C1 segment of cervical spinal cord (tissue), 14 donors: Measurements from ENCODE around the gene RAB31.
"Not testable (repeated sequence)": the region's sequence is repeated elsewhere in the genome, so short reads cannot be mapped to it uniquely, and the experiment has no call there.

Experiments used
- DNase-seq, 14 donors: peaks; one replicate each; lab custom pipeline; 2025; lab: John Stamatoyannopoulos, UW

The RAB31 gene

DNA sequence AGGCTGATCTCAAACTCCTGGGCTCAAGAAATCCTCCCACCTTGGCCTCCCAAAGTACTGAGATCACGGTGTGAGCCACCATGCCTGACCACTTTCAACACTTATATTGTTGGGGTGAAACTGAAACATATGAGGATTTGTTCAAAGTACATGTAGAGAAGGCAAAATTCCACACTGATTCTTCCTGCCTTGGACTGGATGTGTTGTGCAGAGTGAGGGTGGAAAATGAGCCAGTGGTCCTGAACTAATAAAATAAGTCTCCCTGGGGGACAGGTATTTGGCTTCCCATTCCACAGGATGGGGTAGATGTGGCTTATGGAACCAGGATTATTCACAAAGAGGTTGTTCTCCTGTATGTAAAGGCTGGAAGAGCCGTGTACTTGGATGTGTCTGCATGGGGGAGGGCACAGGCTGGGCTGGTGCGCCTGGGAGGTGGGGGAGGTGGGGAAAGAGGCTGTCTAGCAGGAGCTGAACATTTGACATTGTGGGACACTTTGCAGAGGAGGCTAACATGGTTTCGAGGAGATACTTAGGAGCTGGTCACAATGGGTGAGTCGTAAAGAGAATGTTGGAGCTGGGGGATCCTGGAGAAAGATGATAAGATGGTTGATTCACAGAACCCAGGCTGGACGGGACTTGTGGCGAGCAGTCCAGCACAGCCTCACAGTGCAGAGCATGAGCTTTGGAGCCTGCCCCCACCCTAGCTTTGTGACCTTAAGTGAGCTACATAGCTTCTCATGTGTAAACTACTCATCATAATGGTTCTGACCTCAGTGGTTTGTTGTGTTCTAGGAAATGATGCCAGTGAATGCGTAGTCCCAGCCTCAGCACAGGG is 177.3 kb downstream of the RAB31 start, which contains the start of gene TXNDC2:
TXNDC2 (plus strand) TSS at position 804 of the 835 bp plus-strand sequence. CDS start 708 bp downstream, outside the sequence.
- no peak for DNase-seq

DNA sequence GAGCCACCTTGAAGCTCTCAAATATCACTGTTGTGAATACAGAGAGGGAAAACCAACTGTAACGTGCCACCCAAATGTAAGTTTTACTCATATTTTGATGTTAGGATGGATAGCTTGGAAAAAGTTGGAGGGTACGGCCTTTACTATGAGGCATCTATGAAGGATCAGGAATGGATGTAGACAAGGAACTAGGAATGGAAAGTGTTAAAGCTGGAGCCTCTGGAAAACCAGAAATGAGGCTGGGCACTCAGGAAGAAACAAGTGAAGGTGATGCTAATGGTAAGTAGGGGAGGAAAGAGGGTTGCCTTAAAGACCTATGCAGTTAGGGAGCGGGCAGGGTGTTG is 177.9 kb downstream of the RAB31 start:
- no peak for DNase-seq

DNA sequence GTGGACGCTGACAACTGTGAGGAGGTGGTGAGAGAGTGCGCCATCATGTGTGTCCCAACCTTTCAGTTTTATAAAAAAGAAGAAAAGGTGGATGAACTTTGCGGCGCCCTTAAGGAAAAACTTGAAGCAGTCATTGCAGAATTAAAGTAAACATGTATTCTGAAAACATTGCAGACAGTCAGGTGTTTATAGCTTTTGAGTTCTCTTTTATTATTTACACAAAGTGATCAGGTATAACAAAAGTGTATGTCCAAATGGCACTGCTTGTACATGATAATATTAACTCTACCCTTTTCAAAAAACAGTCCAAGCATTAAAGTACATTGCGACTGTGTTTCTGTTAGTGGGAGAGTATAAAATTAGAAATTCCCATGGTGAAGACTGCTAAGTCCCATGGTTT is 179.9 kb downstream of the RAB31 start:
- no peak for DNase-seq

DNA sequence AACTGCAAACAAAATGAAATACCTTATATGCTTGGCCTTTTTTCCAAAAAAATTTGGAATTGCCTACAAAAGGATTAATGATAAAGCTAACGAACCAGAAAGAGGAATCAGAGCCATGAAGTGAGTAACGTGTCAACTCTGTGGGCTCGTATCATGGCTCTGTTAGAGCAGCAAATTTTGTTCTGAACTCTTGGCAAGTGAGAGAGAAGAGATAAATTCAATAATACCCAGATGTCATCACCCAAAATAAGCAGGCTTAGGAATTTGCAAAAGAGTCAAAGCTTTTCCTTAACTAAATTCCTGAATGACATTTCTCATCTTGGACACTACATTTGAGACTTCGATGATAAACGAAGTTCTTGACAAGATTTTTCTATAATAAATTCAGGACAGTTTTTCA is 182.1 kb downstream of the RAB31 start:
- no peak for DNase-seq

DNA sequence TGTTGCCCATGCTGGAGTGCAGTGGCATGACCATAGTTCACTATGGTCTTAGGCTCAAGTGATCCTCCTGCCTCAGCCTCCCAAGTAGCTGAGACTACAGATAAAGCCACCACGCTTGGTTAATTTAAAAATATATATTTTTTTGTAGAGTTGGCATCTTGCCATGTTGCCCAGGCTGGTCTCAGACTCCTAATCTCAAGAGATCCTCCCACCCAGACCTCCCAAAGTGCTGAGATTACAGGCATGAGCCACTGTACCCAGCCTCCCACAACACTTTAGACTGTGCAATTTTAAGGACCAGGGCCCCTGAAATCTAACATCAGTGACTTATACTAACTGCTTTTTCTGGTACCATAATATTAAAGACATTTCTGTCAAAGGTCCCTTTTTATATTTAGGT is 182.9 kb downstream of the RAB31 start:
- DNase-seq = no peak

DNA sequence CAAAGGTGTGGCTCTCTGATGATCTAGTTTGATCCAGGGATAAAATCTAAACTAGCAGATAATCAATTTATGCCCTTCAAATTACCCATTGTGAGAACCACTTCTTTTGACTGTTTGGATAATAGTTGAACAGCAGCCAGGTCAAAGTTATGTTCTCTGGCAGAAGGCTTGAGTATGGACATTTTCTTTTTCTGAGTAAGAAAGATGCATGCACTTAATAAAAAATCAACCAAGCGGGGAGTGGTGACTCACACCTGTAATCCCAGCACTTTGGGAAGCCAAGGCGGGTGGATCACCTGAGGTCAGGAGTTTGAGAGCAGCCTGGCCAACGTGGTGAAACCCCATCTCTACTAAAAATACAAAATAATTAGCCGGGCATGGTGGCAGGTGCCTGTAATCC is 183.4 kb downstream of the RAB31 start:
- DNase-seq = not testable (repeated sequence)

DNA sequence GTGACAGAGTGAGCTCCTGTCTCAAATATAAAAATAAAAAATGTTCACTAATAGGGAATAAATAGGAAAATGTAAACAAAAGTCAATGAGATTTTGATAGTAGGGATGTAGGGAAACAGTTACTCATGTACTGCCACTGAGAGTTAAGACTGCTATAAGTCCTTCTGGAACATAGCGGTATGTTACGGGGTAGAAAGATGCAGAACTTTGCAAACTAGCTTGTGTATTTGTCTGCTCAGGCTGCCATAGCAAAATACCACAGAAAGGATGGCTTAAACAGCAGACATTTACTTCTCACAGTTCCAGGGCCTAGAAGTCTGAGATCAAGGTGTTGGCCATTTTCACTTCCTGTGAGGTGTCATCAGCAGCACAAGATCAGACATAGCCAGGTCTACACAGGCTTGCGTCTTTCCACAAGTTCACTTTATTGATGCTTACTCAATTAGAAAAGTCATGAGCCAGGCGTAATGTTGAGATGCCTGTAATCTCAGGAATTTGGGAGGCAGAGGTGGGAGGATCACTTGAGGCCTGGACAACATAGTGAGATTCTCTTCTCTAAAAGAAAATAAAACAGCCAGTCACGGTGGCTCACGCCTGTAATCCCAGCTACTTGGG is 186.5 kb downstream of the RAB31 start:
- no peak for DNase-seq

DNA sequence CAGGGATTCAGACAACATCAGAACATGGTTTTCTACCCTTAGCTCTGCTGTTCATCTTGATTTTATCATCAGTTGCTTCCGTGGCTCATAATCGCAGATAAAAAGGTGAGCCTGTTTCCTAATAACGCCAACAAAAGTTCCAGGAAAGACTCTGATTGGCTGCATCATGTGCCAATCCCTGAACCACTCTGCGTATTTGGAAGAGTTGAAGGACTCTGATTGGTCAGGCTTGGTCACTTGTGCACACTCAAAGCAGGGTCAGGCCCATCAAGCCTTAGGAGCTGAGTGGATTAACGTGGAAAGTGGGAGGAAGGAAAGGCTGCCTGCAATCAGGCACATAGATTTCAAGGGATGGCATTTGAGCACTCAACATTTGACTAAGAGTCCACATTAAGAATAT is 189.0 kb downstream of the RAB31 start:
- no peak for DNase-seq

DNA sequence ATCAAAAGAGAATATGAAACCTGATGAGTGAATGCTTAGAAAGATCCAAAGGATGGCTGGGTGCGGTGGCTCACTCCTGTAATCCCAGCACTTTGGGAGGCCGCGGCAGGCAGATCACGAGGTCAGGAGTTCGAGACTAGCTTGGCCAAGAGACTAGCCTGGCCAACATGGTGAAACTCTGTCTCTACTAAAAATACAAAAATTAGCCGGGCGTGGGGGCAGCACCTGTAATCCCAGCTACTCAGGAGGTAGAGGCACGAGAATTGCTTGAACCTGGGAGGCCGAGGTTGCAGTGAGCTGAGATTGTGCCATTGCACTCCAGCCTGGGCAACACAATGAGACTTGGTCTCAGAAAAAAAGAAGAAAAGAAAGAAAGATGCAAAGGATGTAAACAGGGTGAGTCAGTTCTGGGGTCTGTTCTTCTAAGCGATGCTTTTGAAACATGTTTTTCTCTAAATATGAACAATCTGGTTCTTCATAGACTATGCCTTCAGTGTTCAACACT is 189.7 kb downstream of the RAB31 start:
- DNase-seq = not testable (repeated sequence)

DNA sequence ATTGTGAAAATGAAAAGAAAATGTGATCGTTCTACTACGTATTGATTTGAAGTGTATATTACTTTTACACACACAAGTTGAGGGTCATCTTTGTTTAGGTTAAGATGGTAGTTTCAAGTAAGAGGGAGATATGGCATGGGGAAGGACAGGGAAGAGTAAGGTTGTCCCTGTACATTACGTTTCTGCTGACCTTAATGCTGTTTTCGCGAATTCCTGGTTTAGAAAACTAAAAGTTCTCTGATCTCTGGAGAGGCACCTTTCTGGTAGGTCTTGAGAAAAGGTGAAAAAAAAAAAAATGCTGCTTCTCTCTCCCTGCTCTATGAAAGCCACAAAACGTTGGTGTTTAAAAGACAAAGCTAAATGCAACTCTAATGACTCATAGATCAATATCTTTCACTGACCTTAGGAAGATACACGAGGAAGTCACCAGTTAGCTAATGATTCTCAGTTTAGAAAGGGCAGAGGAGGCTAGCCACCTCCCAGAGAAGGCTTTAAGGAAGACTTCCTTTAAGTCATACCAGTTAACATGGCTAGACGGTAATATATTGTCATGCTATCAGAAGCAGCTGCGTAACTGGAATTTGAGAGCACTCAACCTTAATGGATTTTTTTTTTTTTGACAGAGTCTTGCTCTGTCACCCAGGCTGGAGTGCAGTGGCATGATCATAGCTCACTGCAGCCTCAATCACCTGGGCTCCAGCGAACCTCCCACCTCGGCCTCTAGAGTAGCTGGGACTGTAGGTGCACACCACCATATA is 190.9 kb downstream of the RAB31 start:
- no peak for DNase-seq

DNA sequence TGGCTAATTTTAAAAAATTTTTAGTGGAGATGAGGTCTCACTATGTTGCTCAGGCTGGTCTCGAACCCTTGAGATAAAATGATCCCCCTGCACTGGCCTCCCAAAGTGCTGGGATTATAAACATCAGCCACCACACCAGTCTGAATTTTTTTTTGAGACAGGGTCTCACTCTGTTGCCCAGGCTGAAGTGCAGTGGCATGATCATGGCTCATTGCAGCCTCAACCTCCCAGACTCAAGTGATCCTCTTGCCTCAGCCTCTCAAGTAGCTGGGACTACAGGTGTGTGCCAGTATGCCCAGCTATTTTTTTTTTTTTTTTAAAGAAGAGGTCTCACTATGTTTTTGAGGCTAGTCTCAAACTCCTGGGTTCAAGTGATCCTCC is 191.4 kb downstream of the RAB31 start:
- not testable (repeated sequence) for DNase-seq

DNA sequence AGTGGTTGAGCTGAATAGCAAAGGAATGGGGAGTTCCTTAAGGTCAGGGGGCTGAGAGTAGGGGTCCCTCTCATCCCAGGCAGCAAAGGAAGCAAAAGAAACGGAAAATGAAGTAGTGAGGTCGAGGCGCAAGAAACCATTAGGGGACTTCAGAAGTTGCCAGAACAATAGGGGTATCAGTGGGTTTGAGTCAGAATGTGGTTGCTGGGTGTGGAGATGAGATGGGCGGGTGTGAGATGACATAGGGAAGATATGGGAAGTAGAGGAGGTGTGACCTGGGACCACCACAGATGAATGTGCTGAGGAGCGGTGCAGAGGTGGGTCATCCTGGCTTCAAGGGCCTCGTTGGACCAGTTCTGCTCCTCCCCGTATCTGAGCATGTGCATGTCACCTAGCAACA is 192.6 kb downstream of the RAB31 start:
- DNase-seq = no peak

DNA sequence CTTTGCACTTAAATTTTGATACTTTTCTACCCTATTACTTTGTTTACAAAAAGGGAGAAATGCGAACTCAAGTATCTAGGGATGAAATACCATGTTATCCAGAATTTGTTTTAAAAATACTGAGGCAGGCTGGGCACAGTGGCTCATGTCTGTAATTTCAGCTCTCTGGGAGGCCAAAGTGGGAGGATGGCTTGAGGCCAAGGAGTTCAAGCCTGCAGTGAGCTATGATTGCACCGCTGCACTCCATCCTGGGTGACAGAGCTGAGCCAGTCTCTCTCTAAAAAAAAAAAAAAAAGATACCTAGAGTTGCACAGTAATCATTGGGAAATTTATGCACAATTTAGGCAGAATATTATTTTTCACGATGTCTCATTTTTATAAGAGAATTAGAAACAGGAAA is 193.3 kb downstream of the RAB31 start:
- no peak for DNase-seq

DNA sequence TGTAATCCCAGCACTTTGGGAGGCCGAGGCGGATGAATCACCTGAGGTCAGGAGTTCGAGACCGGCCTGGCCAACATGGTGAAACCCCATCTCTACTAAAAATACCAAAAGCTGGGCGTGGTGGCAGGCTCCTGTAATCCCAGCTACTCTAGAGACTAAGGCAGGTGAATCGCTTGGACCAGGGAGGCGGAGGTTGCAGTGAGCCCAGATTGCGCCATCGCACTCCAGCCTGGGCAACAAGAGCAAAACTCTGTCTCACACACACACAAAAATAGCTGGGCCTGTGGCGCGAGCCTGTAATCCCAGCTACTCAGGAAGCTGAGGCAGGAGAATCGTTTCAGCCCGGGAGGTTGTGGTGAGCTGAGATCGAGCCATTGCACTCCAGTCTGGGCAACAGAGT is 194.2 kb downstream of the RAB31 start:
- DNase-seq = not testable (repeated sequence)

DNA sequence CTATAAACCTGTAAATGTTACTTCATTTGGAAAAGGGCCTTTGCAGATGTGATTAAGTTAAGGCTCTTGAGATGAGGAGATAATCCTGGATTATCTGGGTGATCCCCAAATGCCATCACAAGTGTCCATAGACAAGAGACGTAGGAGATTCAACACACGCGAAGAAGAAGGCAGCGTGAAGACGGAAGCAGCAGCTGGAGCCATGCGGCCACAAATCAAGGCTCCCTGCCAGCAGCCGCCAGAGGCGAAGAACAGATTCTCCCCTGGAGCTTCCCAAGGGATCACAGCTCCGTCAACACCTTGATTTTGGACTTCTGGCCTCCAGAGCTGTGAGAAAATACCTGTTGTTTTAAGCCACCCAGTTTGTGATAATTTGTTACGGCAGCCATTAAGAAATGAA is 194.7 kb downstream of the RAB31 start:
- DNase-seq = no peak

DNA sequence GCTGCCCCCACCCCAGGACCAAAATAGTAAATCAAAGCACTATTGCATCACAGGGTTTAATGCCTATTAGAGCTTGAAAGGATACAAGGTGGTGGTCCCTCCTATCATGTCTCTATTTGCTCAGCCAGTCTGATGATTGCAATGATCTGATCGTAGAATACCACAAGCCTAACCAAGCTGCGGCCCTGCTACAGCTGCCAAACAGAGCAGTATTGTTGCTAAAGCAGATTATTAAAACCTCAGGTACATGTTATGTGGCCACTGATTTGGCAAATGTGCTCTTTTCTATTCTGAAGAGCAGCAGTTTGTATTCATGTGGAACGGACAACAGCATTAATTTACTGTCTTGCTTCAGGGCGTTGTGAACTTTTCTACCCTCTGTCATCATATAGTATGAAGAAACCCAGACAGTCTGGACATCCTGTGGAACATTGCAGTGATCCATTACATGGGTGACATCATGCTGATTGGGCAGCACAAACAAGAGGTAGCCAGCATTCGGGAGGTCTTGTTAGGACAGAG is 197.4 kb downstream of the RAB31 start:
- DNase-seq = no peak

DNA sequence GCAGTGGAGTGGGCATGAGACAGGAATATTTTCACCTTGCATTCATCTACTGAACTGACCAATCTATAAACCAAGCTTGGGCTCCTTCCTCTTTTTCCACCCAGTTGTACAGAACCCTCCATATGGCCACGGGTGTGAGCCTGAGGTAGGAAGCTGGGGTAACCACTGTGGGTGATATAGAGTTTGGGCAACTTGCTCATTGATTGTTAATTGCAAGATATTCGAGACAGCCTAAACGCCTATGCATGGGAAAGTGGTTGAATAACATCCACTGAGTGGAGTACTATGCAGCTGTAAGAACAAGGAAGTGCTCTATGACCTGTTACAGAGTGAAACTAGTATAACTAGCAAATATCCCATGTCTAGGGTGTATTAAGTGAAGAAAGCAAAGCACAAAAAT is 198.4 kb downstream of the RAB31 start:
- no peak for DNase-seq

DNA sequence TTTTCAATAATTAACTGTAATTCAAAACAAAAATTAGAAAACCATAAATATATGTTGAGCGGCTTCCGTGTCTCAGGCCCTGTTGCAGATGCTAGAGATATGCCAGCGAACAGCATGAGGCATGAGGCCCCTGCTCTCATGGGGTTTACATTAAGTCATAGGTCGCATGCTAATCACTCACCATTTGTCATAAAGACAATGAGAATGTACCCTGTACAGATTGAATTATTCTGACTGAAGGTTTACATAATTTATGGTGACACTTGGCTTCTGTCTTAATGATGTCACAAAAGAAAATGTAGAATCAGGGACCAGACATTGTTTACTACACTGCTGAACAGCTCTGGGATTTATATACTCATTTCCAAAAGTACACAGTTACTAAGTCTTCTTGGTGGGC is 199.8 kb downstream of the RAB31 start:
- no peak for DNase-seq

DNA sequence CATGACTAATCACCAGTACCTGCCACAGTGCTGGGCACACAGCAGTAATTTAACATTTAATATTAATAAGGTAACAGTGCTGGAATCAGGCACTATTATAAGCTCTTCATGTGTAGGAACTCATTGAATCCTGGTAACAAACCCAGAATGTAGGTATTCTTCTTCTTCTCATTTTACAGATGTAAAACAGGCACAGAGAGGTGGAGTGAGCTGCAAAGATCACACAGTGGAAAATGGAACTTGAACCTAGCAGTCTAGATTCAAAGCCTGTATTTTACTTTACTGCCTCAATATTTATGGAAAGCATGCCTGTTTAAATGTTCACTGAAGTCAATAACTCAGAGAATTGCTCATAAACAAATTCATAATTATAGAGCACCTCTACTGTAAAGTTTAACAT is 202.0 kb downstream of the RAB31 start:
- no peak for DNase-seq

DNA sequence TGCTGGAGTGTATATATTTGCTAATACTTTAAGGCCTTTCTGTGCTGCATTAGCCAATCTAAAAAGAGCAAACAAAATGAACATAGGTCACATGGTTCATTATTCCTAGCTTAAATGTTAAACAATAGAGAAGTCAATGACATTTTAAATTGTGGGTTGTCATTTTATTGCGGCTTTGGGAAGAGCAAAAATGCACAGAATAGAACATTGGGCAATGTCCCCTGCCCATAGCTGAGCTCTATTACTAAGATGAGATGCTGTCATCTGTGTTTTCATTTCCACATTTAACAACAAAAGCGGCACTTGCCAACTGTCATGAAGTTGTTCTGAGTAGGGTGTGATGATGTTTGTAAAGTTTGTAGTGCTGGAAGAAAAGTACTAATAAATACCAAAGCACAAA is 202.6 kb downstream of the RAB31 start:
- DNase-seq = no peak

DNA sequence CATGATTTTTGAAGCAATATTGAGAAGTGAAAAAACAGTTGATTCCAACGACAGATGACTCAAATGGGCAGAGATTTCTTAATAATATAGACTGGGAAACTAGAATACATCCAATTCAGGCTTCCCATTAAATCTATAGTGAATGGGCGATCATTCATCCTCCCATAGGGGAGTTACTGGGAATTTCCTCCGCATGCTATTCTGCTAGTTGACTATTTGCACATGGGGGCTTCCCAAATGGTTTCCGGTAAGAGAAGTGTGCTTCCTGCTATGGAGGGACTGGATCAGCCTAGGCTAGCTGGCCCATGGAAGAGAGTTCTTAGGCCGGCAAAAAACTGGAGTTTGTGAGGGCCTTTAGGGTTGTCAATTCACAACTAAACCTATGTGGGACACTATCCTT is 203.1 kb downstream of the RAB31 start:
- DNase-seq = no peak
